Suprapubic skin (tissue), 4 donors: ENCODE results near the gene KCNMB1.
A peak's percentile ranks its signal among the peaks of the same experiment; 100 is the strongest.

Experiments
- CTCF ChIP-seq, 2 donors: fragments of 200-600 bp in 1 of 2; fragments of 450-650 bp in 1 of 2; sonication (generic) in 1 of 2; IDR thresholded peaks; one replicate each; pipeline ENCODE4 v1.5.1; 2016 to 2019; ENCODE audit warnings: antibody characterized with exemption in 2 of 2, mild to moderate bottlenecking in 1 of 2, moderate library complexity in 1 of 2
- EP300 ChIP-seq: sonication (generic); formaldehyde crosslinking; IDR thresholded peaks from one replicate; pipeline ENCODE4 v1.6.1; 2017; ENCODE audit warnings: antibody characterized with exemption
- POLR2A ChIP-seq, 2 donors: fragments of 450-650 bp; IDR thresholded peaks; one replicate each; pipeline ENCODE4 v1.6.1; 2017; ENCODE audit warnings: antibody characterized with exemption in 2 of 2, mild to moderate bottlenecking in 2 of 2, moderate library complexity in 2 of 2
- POLR2AphosphoS5 ChIP-seq, 3 donors: sonication (generic); formaldehyde crosslinking; IDR thresholded peaks; one replicate each; pipeline ENCODE4 v1.6.1; 2017; ENCODE audit warnings: antibody characterized with exemption in 3 of 3

GRCh38 chr5:170420806-170421412, 31.7 kb upstream of the KCNMB1 start:
- TF ChIP-seq POLR2AphosphoS5 (IDR thresholded peaks at IDR 0.05) (no peak), CTCF (IDR thresholded peaks at IDR 0.05) (peak; percentile 20 to 66), POLR2A (IDR thresholded peaks at IDR 0.05) (no peak), EP300 (no peak)
